ENCODE results near the gene GSTT2B. TPM values are rescaled to one million over a fixed set of nuclear protein-coding genes. Genes with fewer than 3 reads are reported as not detected.
A peak's percentile ranks its signal among the peaks of the same experiment; 100 is the strongest.
"Not testable (repeated sequence)": the region's sequence is repeated elsewhere in the genome, so short reads cannot be mapped to it uniquely, and the experiment has no call there.

The GSTT2B gene
- total RNA-seq, 1 experiment from 2014 or later, result 6.5 TPM

DNA sequence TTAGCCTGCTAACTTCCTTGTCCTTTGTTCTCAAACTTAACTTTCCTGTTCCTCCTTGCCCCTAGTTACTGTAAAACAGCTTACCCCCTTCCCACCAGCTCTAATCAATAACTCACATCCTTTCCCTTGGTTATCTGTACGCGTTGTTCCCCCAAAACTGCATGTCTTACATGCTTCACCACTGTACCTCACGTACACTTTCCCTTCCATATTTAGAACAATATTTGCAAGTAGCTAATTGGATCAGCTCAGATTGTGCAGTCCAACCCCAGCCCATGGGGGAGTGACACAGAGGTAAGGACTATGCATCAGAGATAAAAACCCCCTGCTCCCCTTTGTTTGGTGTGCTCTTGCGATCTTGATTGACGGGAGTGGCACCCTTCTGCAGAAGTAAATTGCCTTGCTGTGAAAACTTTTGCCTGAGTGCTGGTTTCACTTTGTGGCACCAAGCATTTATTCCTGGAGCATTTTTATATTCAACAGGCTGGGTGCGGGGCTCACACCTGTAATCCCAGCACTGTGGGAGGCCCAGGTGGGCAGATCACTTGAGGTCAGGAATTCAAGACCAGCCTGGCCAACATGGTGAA is 35.9 kb downstream of the GSTT2B start:
- POLR2A ChIA-PET, result no interaction called here
- in situ Hi-C loops (cut with HindIII; ENCODE audit: low pct_unique_long_range_greater_than_20kb, low sequenced_read_pairs), result no loop called here
- H3K4me1 ChIP-seq (ENCODE audit: control insufficient read depth, insufficient read depth, low read length), result peaks cover 8% of the 10 kb centered on the region
- H3K36me3 ChIP-seq (ENCODE audit: control insufficient read depth, insufficient read depth, low read length), result no peaks in the 10 kb centered on the region
- ATAC-seq (no peak), DNase-seq (ENCODE audit: low read depth, low spot score) (no peak)
- no peaks in the 10 kb centered on the region for H3K27me3 ChIP-seq (ENCODE audit: control insufficient read depth, insufficient read depth, low read length)
- H3K4me3 ChIP-seq (ENCODE audit: low read depth in 2 of 2, low read length in 2 of 2), result no peak overlapping the region
- intact Hi-C loops (cut with micrococcal nuclease; ENCODE audit: unreplicated experiment), result no loop called here
- TF ChIP-seq TCF7L2 (IDR thresholded peaks at IDR 0.05; ENCODE audit: low read depth, low read length) (no peak), SIN3A (IDR thresholded peaks at IDR 0.05; ENCODE audit: borderline replicate concordance, insufficient read depth, low read depth, low read length) (no peak)
- TF ChIP-seq, protein P1, sequence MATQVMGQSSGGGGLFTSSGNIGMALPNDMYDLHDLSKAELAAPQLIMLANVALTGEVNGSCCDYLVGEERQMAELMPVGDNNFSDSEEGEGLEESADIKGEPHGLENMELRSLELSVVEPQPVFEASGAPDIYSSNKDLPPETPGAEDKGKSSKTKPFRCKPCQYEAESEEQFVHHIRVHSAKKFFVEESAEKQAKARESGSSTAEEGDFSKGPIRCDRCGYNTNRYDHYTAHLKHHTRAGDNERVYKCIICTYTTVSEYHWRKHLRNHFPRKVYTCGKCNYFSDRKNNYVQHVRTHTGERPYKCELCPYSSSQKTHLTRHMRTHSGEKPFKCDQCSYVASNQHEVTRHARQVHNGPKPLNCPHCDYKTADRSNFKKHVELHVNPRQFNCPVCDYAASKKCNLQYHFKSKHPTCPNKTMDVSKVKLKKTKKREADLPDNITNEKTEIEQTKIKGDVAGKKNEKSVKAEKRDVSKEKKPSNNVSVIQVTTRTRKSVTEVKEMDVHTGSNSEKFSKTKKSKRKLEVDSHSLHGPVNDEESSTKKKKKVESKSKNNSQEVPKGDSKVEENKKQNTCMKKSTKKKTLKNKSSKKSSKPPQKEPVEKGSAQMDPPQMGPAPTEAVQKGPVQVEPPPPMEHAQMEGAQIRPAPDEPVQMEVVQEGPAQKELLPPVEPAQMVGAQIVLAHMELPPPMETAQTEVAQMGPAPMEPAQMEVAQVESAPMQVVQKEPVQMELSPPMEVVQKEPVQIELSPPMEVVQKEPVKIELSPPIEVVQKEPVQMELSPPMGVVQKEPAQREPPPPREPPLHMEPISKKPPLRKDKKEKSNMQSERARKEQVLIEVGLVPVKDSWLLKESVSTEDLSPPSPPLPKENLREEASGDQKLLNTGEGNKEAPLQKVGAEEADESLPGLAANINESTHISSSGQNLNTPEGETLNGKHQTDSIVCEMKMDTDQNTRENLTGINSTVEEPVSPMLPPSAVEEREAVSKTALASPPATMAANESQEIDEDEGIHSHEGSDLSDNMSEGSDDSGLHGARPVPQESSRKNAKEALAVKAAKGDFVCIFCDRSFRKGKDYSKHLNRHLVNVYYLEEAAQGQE (IDR thresholded peaks at IDR 0.05; ENCODE audit: insufficient read depth in 1 of 2, low read depth in 2 of 2, low read length in 1 of 2), result no peak
- TF ChIP-seq, protein P2, sequence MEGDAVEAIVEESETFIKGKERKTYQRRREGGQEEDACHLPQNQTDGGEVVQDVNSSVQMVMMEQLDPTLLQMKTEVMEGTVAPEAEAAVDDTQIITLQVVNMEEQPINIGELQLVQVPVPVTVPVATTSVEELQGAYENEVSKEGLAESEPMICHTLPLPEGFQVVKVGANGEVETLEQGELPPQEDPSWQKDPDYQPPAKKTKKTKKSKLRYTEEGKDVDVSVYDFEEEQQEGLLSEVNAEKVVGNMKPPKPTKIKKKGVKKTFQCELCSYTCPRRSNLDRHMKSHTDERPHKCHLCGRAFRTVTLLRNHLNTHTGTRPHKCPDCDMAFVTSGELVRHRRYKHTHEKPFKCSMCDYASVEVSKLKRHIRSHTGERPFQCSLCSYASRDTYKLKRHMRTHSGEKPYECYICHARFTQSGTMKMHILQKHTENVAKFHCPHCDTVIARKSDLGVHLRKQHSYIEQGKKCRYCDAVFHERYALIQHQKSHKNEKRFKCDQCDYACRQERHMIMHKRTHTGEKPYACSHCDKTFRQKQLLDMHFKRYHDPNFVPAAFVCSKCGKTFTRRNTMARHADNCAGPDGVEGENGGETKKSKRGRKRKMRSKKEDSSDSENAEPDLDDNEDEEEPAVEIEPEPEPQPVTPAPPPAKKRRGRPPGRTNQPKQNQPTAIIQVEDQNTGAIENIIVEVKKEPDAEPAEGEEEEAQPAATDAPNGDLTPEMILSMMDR (IDR thresholded peaks at IDR 0.05), result no peak
- CTCF ChIA-PET, result no interaction called here
- no peaks in the 10 kb centered on the region; the same call in 1 of the 2 replicates for H3K9me3 ChIP-seq (ENCODE audit: control insufficient read depth, insufficient read depth, low read depth, low read length)
- H3K27ac ChIP-seq (ENCODE audit: low read length), result no peak overlapping the region
- BruUV-seq (replicated peaks), result no TSS peak

DNA sequence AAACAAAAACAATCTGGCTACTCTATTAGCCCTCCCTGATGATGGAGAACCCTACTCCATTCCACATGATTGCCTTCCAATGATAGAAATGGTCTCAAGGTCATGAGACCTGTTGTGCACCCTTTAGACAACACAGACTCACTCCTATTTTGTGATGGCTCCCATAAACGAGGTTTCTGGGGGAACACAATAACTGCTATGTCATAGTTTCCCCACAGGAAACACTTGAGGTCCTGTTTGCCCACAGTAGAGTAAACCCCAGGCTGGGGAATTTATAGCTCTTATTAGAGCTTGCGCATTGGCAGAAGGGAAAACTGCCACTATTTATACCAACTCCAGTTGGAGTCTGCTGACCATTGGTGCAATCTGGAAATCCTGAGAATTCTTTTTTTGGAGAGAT is 38.1 kb downstream of the GSTT2B start:
- intact Hi-C loops (cut with micrococcal nuclease; ENCODE audit: unreplicated experiment) (no loop called here), in situ Hi-C loops (cut with HindIII; ENCODE audit: low pct_unique_long_range_greater_than_20kb, low sequenced_read_pairs) (no loop called here)
- DNase-seq (ENCODE audit: low read depth, low spot score) (no peak), ATAC-seq (no peak)
- ChIA-PET CTCF (no interaction called here), POLR2A (no interaction called here)
- Histone ChIP-seq H3K4me1 (ENCODE audit: control insufficient read depth, insufficient read depth, low read length) (peaks cover 8% of the 10 kb centered on the region), H3K4me3 (ENCODE audit: low read depth in 2 of 2, low read length in 2 of 2) (no peak overlapping the region), H3K27ac (ENCODE audit: low read length) (no peak overlapping the region), H3K36me3 (ENCODE audit: control insufficient read depth, insufficient read depth, low read length) (no peaks in the 10 kb centered on the region), H3K27me3 (ENCODE audit: control insufficient read depth, insufficient read depth, low read length) (no peaks in the 10 kb centered on the region), H3K9me3 (ENCODE audit: control insufficient read depth, insufficient read depth, low read depth, low read length) (no peaks in the 10 kb centered on the region; the same call in 1 of the 2 replicates)
- BruUV-seq (replicated peaks), result no TSS peak
- TF ChIP-seq SIN3A (IDR thresholded peaks at IDR 0.05; ENCODE audit: borderline replicate concordance, insufficient read depth, low read depth, low read length) (no peak), TCF7L2 (IDR thresholded peaks at IDR 0.05; ENCODE audit: low read depth, low read length) (no peak), POLR2AphosphoS5 (IDR thresholded peaks at IDR 0.05; ENCODE audit: low read depth, low read length) (no peak)
- TF ChIP-seq, protein P2 (IDR thresholded peaks at IDR 0.05), result no peak
- TF ChIP-seq, protein P1 (IDR thresholded peaks at IDR 0.05; ENCODE audit: insufficient read depth in 1 of 2, low read depth in 2 of 2, low read length in 1 of 2), result no peak

DNA sequence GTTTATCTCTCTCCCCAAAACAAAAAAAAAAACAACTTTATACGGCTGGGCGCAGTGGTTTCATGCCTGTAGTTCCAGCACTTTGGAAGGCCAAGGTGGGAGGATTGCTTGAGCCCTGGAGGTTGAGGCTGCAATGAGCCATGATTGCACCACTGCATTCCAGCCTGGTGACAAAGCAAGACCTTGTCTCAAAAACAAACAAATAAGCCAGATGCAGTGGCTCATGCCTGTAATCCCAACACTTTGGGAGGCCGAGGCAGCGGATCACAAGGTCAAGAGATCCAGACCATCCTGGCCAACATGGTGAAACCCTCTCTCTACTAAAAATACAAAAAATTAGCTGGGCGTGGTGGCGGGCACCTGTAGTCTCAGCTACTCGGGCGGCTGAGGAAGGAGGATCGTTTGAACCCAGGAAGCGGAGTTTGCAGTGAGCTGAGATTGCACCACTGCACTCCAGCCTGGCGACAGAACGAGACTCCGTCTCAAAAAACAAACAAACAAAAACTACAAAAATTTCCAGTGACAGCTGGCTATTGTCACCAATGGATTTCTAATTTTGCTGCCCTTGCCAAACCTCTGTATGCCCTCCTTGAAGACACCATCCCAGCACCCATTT is 39.3 kb downstream of the GSTT2B start:
- H3K27me3 ChIP-seq (ENCODE audit: control insufficient read depth, insufficient read depth, low read length); BruUV-seq (replicated peaks); intact Hi-C loops (cut with micrococcal nuclease; ENCODE audit: unreplicated experiment); H3K9me3 ChIP-seq (ENCODE audit: control insufficient read depth, insufficient read depth, low read depth, low read length); POLR2A ChIA-PET; H3K36me3 ChIP-seq (ENCODE audit: control insufficient read depth, insufficient read depth, low read length); H3K4me3 ChIP-seq (ENCODE audit: low read depth in 2 of 2, low read length in 2 of 2); in situ Hi-C loops (cut with HindIII; ENCODE audit: low pct_unique_long_range_greater_than_20kb, low sequenced_read_pairs); H3K4me1 ChIP-seq (ENCODE audit: control insufficient read depth, insufficient read depth, low read length): not testable (repeated sequence)
- peak overlapping the region; percentile 61; the same call in 1 of the 2 replicates for H3K27ac ChIP-seq (ENCODE audit: low read length)
- ATAC-seq, result peak; percentile 87
- DNase-seq (ENCODE audit: low read depth, low spot score), result peak; percentile 43
- CTCF ChIA-PET, result interaction anchor here (0.6 kb wide), 1 partner anchor 257 kb away, joined by 7 read pairs; no protein-coding TSS in a partner anchor

All from Panc1 (cell line).